IPS-NIHi7 (cell line): ENCODE results near the gene CXCL3.

ENCODE experiments used
- DNase-seq: peaks from one replicate; pipeline ENCODE4 v3.0.0; 2012; ENCODE audit warnings: mixed read lengths; ENCODE audit errors: extremely low spot score

Gene CXCL3

GRCh38 chr4:74014332-74014731 is 24.2 kb downstream of the CXCL3 start:
- DNase-seq, result no peak

DNA sequence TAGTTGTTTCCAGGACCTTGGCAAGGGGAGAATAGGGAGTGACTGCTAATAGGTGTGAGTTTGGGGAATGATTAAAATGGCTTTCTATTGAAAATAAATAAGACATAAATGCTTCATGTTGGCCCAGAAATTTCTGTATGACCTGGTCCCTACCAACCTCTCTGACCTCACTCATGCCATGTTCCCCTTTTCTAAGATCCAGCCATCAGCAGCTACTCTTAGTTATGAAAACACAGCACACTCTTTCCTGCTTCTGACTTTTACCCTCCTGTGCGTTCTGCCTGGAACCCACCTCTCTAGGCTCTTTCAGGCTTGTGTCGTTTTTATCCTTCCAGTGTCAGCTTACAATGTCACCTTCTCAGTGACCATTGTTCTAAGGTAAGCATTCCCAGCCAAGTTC is 25.2 kb downstream of the CXCL3 start:
- no peak for DNase-seq

- no peak for DNase-seq
Measured at GRCh38 chr4:74012130-74012529, 26.4 kb downstream of the CXCL3 start.

GRCh38 chr4:74009307-74009706 is 29.2 kb downstream of the CXCL3 start:
- DNase-seq, result no peak

- DNase-seq, result no peak
Measured at GRCh38 chr4:74006009-74006476, 32.4 kb downstream of the CXCL3 start.

GRCh38 chr4:74005528-74005927 is 33.0 kb downstream of the CXCL3 start:
- DNase-seq, result no peak

GRCh38 chr4:74004668-74005067 is 33.8 kb downstream of the CXCL3 start:
- DNase-seq, result no peak

GRCh38 chr4:74000301-74000700 is 38.2 kb downstream of the CXCL3 start:
- no peak for DNase-seq

DNA sequence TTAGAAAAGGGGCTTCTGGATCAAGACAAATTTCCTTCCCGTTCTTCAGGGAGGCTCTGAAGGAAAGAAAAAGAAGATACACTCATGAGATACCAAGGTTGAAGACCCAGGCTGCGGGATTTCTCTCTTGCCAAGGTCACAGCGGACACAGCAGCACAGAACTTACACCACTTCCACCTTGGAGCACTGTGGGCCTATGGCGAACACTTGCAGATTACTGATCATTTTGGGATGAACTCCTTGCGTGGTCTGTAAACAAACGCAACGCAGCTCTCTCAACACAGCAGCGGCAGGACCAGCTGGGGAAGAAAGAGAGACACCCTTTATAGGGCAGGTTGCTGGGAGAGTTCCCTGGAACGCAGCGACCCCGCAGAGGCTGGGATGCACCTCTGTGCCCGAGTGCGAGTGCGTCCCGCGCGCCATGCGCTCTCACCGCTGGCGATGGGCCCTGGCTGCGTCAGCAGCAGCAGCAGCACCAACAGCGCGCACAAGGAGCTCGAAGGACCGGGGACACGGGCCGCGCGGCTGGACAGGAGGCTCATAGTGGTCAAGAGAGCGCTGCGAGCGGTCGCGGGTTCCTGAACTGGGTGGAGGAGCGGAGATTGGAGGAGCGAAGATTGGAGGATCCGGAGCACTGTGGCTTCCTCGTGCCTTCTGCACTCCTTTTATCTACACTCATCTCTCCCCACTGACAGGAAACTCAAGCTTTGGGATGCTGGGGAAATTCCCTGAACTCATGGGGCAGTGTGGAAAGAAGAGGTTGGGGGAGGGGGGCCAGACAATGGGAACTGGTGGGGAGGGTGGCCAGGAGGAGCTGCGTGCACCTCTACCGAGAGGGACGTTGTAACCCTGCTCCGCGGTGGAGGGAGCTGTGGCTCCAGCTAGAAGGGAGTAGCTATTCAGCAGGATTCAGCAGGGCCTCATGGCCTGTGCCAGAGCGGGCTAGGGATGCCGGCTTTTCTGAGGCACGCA is 40.2 kb downstream of the CXCL3 start, which contains the start of gene CXCL5:
TSS of gene CXCL5 (minus strand) at position 638 of the 972 bp plus-strand sequence. CDS start at position 542, 96 bp downstream.
- peak; percentile 80 for DNase-seq

GRCh38 chr4:73992050-73992449 is 46.4 kb downstream of the CXCL3 start:
- no peak for DNase-seq

DNA sequence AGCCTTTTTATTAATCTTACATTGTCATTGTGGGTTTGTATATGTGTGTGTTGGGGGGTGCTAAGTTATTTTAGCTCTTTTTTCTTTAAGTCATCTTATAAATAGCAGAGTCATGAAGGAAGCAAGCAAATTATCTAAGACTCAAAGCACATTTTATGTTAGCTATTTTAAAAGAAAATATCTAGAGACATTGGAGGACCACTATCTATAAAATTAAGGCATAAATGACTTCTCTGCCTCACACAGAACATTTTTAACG is 46.8 kb downstream of the CXCL3 start:
- no peak for DNase-seq

GRCh38 chr4:73990988-73991741 is 47.3 kb downstream of the CXCL3 start:
- no peak for DNase-seq

DNA sequence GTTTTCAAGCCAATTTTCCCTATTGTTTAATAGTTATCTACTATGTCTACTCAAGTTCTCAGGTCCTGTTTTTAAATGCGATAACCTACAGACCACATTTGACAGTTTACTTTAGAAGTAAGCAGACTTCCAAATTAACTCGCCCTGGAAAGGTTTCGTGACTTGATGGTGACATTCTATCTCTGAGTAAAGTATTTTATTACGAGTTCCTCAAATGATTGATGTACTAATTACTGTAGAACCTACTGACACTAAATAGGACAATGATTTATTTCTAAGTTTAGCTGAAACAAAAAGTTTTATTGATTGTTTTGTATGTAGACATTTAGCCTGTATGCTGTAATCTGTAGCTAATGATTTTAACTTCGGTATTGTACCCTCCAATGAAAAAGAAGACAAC is 48.6 kb downstream of the CXCL3 start:
- DNase-seq, result no peak

GRCh38 chr4:73989031-73989430 is 49.5 kb downstream of the CXCL3 start:
- DNase-seq, result no peak

- no peak for DNase-seq
Measured at GRCh38 chr4:73988061-73988460, 50.4 kb downstream of the CXCL3 start, which contains the start of gene PPBP. TSS of gene PPBP (minus strand) at chr4:73988190. CDS start at chr4:73988103, 87 bp downstream.
